GM23338 (cell line): ENCODE measurements around the gene CD28. TPM values are rescaled to one million over a fixed set of nuclear protein-coding genes. Genes with fewer than 3 reads are reported as not detected.

Source experiments
- ATAC-seq: fragments of 200-7000 bp; cut with Tn5 transposase; 3 replicates; pipeline ENCODE4 v1.9.1; 2020
- DNase-seq: peaks from one replicate; pipeline ENCODE4 v3.0.0-alpha.2; 2015; ENCODE audit warnings: low spot score
- H2AFZ ChIP-seq: fragments of 200-600 bp; sonication (generic); 2 replicates; pipeline ENCODE4 v1.8.0; 2016; ENCODE audit warnings: antibody characterized with exemption, mild to moderate bottlenecking, moderate library complexity
- H3F3A ChIP-seq: fragments of 200-600 bp; sonication (generic); replicated peaks from 2 replicates; pipeline ENCODE4 v1.8.0; 2017; ENCODE audit warnings: antibody characterized with exemption, mixed run types, low read depth
- H3K27ac ChIP-seq: fragments of 200-600 bp; sonication (generic); 2 replicates; pipeline ENCODE4 v1.6.1; 2016; ENCODE audit warnings: low read depth
- H3K27me3 ChIP-seq: fragments of 200-600 bp; sonication (generic); 2 replicates; pipeline ENCODE4 v1.8.0; 2016; ENCODE audit warnings: mild to moderate bottlenecking, mixed run types, moderate library complexity; ENCODE audit not compliant: insufficient read depth
- H3K36me3 ChIP-seq: fragments of 200-600 bp; sonication (generic); 2 replicates; pipeline ENCODE4 v1.8.0; 2016; ENCODE audit warnings: mild to moderate bottlenecking; ENCODE audit not compliant: insufficient read depth
- H3K4me1 ChIP-seq: fragments of 200-600 bp; sonication (generic); 2 replicates; pipeline ENCODE4 v1.8.0; 2016; ENCODE audit warnings: mild to moderate bottlenecking, moderate library complexity; ENCODE audit not compliant: insufficient read depth
- H3K4me2 ChIP-seq: fragments of 200-600 bp; sonication (generic); 2 replicates; pipeline ENCODE4 v1.7.1; 2017; ENCODE audit warnings: mixed run types
- H3K4me3 ChIP-seq: fragments of 200-600 bp; sonication (generic); 2 replicates; pipeline ENCODE4 v1.6.1; 2016; ENCODE audit warnings: mixed run types
- H3K79me2 ChIP-seq: fragments of 200-600 bp; sonication (generic); replicated peaks from 2 replicates; pipeline ENCODE4 v1.8.0; 2017; ENCODE audit warnings: mild to moderate bottlenecking; ENCODE audit not compliant: insufficient read depth
- H3K9me2 ChIP-seq: fragments of 200-600 bp; sonication (generic); 2 replicates; pipeline ENCODE4 v1.8.0; 2017; ENCODE audit not compliant: insufficient read depth
- H4K20me1 ChIP-seq: fragments of 200-600 bp; sonication (generic); replicated peaks from 2 replicates; pipeline ENCODE4 v1.8.0; 2017; ENCODE audit warnings: mild to moderate bottlenecking; ENCODE audit not compliant: insufficient read depth
- H3K27ac Mint-ChIP-seq: 2 replicates; pipeline ENCODE4 v1.8.0; 2020; ENCODE audit warnings: inconsistent platforms, mild to moderate bottlenecking, moderate library complexity, mixed read lengths
- H3K27me3 Mint-ChIP-seq: 3 replicates; pipeline ENCODE4 v1.8.0; 2022; ENCODE audit warnings: low read depth, mild to moderate bottlenecking, moderate library complexity, mixed read lengths, inconsistent platforms; ENCODE audit not compliant: insufficient read depth, poor library complexity
- H3K36me3 Mint-ChIP-seq: 3 replicates; pipeline ENCODE4 v1.8.0; 2021; ENCODE audit warnings: low read depth, mild to moderate bottlenecking, inconsistent platforms, moderate library complexity, mixed read lengths
- H3K4me1 Mint-ChIP-seq: 3 replicates; pipeline ENCODE4 v1.8.0; 2020; ENCODE audit warnings: mild to moderate bottlenecking, inconsistent platforms, mixed read lengths
- H3K4me3 Mint-ChIP-seq: 3 replicates; pipeline ENCODE4 v1.8.0; 2021; ENCODE audit warnings: moderate library complexity, mild to moderate bottlenecking, inconsistent platforms, mixed read lengths
- H3K9me3 Mint-ChIP-seq: 3 replicates; pipeline ENCODE4 v1.8.0; 2020; ENCODE audit warnings: moderate library complexity, mild to moderate bottlenecking, inconsistent platforms, mixed read lengths
- CREB1 ChIP-seq: fragments of 250-450 bp; sonication (Bioruptor Pico); IDR thresholded peaks from 2 replicates; pipeline ENCODE4 v1.5.0; 2020; ENCODE audit warnings: low read depth, mild to moderate bottlenecking, moderate library complexity
- ETS1 ChIP-seq: IDR thresholded peaks from 2 replicates; pipeline ENCODE4 v1.6.1; 2016; ENCODE audit warnings: antibody characterized with exemption
- EZH2 ChIP-seq: fragments of 200-600 bp; sonication (generic); IDR thresholded peaks from one replicate; pipeline ENCODE4 v1.8.0; 2017; ENCODE audit warnings: antibody characterized with exemption, mild to moderate bottlenecking, low read depth; ENCODE audit not compliant: unreplicated experiment
- EZH2phosphoT487 ChIP-seq: fragments of 200-600 bp; sonication (generic); IDR thresholded peaks from one replicate; pipeline ENCODE4 v1.8.1; 2018; ENCODE audit warnings: antibody characterized with exemption; ENCODE audit not compliant: unreplicated experiment
- NANOG ChIP-seq: IDR thresholded peaks from 2 replicates; pipeline ENCODE4 v1.6.1; 2016; ENCODE audit warnings: antibody characterized with exemption, borderline replicate concordance
- POLR2AphosphoS5 ChIP-seq: IDR thresholded peaks from 2 replicates; pipeline ENCODE4 v1.6.1; 2016; ENCODE audit warnings: antibody characterized with exemption, low read depth
- ZNF114 ChIP-seq: fragments of 250-450 bp; sonication (Bioruptor Pico); IDR thresholded peaks from 2 replicates; pipeline ENCODE4 v1.5.0; 2020; ENCODE audit warnings: mild to moderate bottlenecking, moderate library complexity
- ZNF331 ChIP-seq: fragments of 250-450 bp; sonication (Bioruptor Pico); IDR thresholded peaks from 2 replicates; pipeline ENCODE4 v1.5.0; 2020; ENCODE audit warnings: low read depth, mild to moderate bottlenecking, moderate library complexity
- polyA plus RNA-seq: library from polyadenylated mRNA; unstranded; fragments of >200 nt; fragmentation: Nextera tagmentation; extraction: Ambion mirVana; gene quantifications from 2 replicates; pipeline ENCODE4 v1.2.1, GENCODE V29; 2016
- total RNA-seq: library from RNA; depleted of rRNA; stranded (reverse); fragments of >200 nt; shearing (Covaris generic); gene quantifications from 2 replicates; pipeline ENCODE4 v1.2.3, GENCODE V29; 2014
- TF ChIP-seq, protein P1 (sequence below), 2 experiments: fragments of 200-600 bp in 1 of 2; sonication (generic) in 1 of 2; conservative IDR thresholded peaks; 2 replicates each; pipeline versions ENCODE4 v1.5.1 to v1.6.1; 2016 to 2017; ENCODE audit warnings: antibody characterized with exemption in 2 of 2, low read depth in 2 of 2, mild to moderate bottlenecking in 2 of 2, moderate library complexity in 1 of 2

The CD28 gene
- total and polyA plus RNA-seq, 2 experiments from 2014 or later: not detected

- TF ChIP-seq ETS1 (no peak), EZH2 (no peak), EZH2phosphoT487 (no peak), POLR2AphosphoS5 (no peak)
These were observed 24.4 kb downstream of the CD28 start (continued) for GRCh38 chr2:203730883-203731282.

GRCh38 chr2:203732092-203732952 is 25.9 kb downstream of the CD28 start:
- no peak overlapping the region for H3K4me3 Mint-ChIP-seq
- H3K36me3 Mint-ChIP-seq: no peaks in the 10 kb centered on the region
- no peak overlapping the region for H3K27ac ChIP-seq
- DNase-seq (no peak), ATAC-seq (no peak)
- no peaks in the 10 kb centered on the region for H3K27me3 ChIP-seq
- H3K36me3 ChIP-seq: no peaks in the 10 kb centered on the region
- H3K4me1 Mint-ChIP-seq: peaks cover 16% of the 10 kb centered on the region
- no peak overlapping the region for H3K27ac Mint-ChIP-seq
- H3K4me3 ChIP-seq: no peak overlapping the region
- H3K4me1 ChIP-seq: 0 out of 2 replicates have a peak, but pooled peaks cover 3% of the 10 kb centered on the region
- H3K4me2 ChIP-seq: no peak overlapping the region
- 0 out of 2 replicates have a peak overlapping the region, but pooled peaks have one; percentile 29 for H2AFZ ChIP-seq
- TF ChIP-seq ZNF331 (CRISPR knock-in tag) (no peak), CREB1 (CRISPR knock-in tag) (no peak), NANOG (no peak), ZNF114 (no peak), POLR2AphosphoS5 (no peak), ETS1 (no peak)
- TF ChIP-seq, protein P1, sequence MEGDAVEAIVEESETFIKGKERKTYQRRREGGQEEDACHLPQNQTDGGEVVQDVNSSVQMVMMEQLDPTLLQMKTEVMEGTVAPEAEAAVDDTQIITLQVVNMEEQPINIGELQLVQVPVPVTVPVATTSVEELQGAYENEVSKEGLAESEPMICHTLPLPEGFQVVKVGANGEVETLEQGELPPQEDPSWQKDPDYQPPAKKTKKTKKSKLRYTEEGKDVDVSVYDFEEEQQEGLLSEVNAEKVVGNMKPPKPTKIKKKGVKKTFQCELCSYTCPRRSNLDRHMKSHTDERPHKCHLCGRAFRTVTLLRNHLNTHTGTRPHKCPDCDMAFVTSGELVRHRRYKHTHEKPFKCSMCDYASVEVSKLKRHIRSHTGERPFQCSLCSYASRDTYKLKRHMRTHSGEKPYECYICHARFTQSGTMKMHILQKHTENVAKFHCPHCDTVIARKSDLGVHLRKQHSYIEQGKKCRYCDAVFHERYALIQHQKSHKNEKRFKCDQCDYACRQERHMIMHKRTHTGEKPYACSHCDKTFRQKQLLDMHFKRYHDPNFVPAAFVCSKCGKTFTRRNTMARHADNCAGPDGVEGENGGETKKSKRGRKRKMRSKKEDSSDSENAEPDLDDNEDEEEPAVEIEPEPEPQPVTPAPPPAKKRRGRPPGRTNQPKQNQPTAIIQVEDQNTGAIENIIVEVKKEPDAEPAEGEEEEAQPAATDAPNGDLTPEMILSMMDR (conservative IDR thresholded peaks at IDR 0.05; ENCODE audit: low read depth in 2 of 2): no peak
- no peaks in the 10 kb centered on the region for H3F3A ChIP-seq
- H3K27me3 Mint-ChIP-seq: peaks cover 2% of the 10 kb centered on the region
- peaks cover 21% of the 10 kb centered on the region for H3K9me2 ChIP-seq
- no peaks in the 10 kb centered on the region for H4K20me1 ChIP-seq
- H3K9me3 Mint-ChIP-seq: no peaks in the 10 kb centered on the region
- no peaks in the 10 kb centered on the region for H3K79me2 ChIP-seq
